HepG2 (cell line): ENCODE results near the gene HDGFL2. TPM values are rescaled to one million over a fixed set of nuclear protein-coding genes. Genes with fewer than 3 reads are reported as not detected.

ENCODE experiments used
- MYC ChIP-seq: sonication (generic); formaldehyde crosslinking; IDR thresholded peaks from 2 replicates; pipeline ENCODE4 v1.9.0; 2021; ENCODE audit warnings: missing genetic modification reagents, borderline replicate concordance
- PITX1 ChIP-seq: sonication (generic); formaldehyde crosslinking; IDR thresholded peaks from 2 replicates; pipeline ENCODE4 v1.5.1; 2020; ENCODE audit warnings: mild to moderate bottlenecking, missing genetic modification reagents
- POLR2A ChIP-seq, 2 experiments: IDR thresholded peaks; 2 replicates each; pipeline ENCODE4 v1.6.1; 2011; ENCODE audit warnings: low read depth in 2 of 2, low read length in 2 of 2, mild to moderate bottlenecking in 1 of 2, moderate library complexity in 1 of 2; ENCODE audit not compliant: insufficient read depth in 1 of 2
- RXRA ChIP-seq: sonication (generic); formaldehyde crosslinking; IDR thresholded peaks from 2 replicates; pipeline ENCODE4 v1.5.1; 2020; ENCODE audit warnings: missing genetic modification reagents
- SAP130 ChIP-seq: IDR thresholded peaks from 2 replicates; pipeline ENCODE4 v1.6.1; 2016; ENCODE audit warnings: low read depth
- THAP11 ChIP-seq: IDR thresholded peaks from 2 replicates; pipeline ENCODE4 v1.6.1; 2016; ENCODE audit warnings: missing biosample characterization, missing genetic modification reagents
- ZIK1 ChIP-seq: sonication (generic); formaldehyde crosslinking; IDR thresholded peaks from 2 replicates; pipeline ENCODE4 v1.5.0; 2020; ENCODE audit warnings: mild to moderate bottlenecking, low read depth, missing genetic modification reagents, borderline replicate concordance
- ZNF143 ChIP-seq: sonication (generic); formaldehyde crosslinking; IDR thresholded peaks from 2 replicates; pipeline ENCODE4 v1.4.0; 2020; ENCODE audit warnings: missing genetic modification reagents
- ZNF251 ChIP-seq: sonication (generic); formaldehyde crosslinking; IDR thresholded peaks from 2 replicates; pipeline ENCODE4 v1.9.0; 2021; ENCODE audit warnings: mild to moderate bottlenecking, missing genetic modification reagents
- ZNF501 ChIP-seq: sonication (generic); formaldehyde crosslinking; IDR thresholded peaks from 2 replicates; pipeline ENCODE4 v1.5.1; 2020; ENCODE audit warnings: mild to moderate bottlenecking, moderate library complexity, missing genetic modification reagents
- ZNF605 ChIP-seq: sonication (generic); formaldehyde crosslinking; IDR thresholded peaks from 2 replicates; pipeline ENCODE4 v1.8.0; 2022; ENCODE audit warnings: mild to moderate bottlenecking, missing genetic modification reagents
- polyA plus RNA-seq, 8 experiments: library from polyadenylated mRNA; depleted of rRNA in 3 of 8; stranded (reverse) in 7 of 8; unstranded in 1 of 8; fragments of >200 nt; fragmentation: Illumina TruSeq in 4 of 8; extraction: Trizol in 4 of 8; gene quantifications; 2 replicates each; pipeline versions ENCODE4 v1.2.1 to v1.2.3, GENCODE V29; 2011 to 2016; ENCODE audit warnings: low read depth in 4 of 8, missing spikeins in 1 of 8, mixed read lengths in 1 of 8; ENCODE audit not compliant: insufficient read depth in 1 of 8
- total RNA-seq, 5 experiments: library from RNA; depleted of rRNA; stranded (reverse); fragments of >200 nt; fragmentation: Illumina TruSeq; extraction: Trizol; gene quantifications; 2 replicates each; pipeline ENCODE4 v1.2.3, GENCODE V29; 2016; ENCODE audit warnings: low read depth in 1 of 5
- TF ChIP-seq, protein P1 (sequence below): sonication (generic); formaldehyde crosslinking; IDR thresholded peaks from 2 replicates; pipeline ENCODE4 v1.8.0; 2022; ENCODE audit warnings: low read depth, missing genetic modification reagents
- TF ChIP-seq, protein P2 (sequence below): IDR thresholded peaks from 2 replicates; pipeline ENCODE4 v1.6.1; 2018; ENCODE audit warnings: missing genetic modification reagents
- TF ChIP-seq, protein P3 (sequence below): fragments of 450-650 bp; IDR thresholded peaks from 2 replicates; pipeline ENCODE4 v1.6.1; 2016
- TF ChIP-seq, protein P4 (sequence below), 2 experiments: sonication (generic) in 1 of 2; formaldehyde crosslinking in 1 of 2; IDR thresholded peaks; 2 replicates each; pipeline versions ENCODE4 v1.6.1 to v1.9.0; 2014 to 2022; ENCODE audit warnings: antibody characterized with exemption in 1 of 2, borderline replicate concordance in 1 of 2, inconsistent platforms in 1 of 2, low read depth in 1 of 2, missing genetic modification reagents in 1 of 2
- TF ChIP-seq, protein P5 (sequence below): IDR thresholded peaks from 2 replicates; pipeline ENCODE4 v1.6.1; 2016; ENCODE audit warnings: control low read depth

The HDGFL2 gene
- total and polyA plus RNA-seq, 2 of the 13 experiments (the other 11 are each of a cell fraction or from before 2014, with no cell fraction given): 20.0 to 51.1 TPM

DNA sequence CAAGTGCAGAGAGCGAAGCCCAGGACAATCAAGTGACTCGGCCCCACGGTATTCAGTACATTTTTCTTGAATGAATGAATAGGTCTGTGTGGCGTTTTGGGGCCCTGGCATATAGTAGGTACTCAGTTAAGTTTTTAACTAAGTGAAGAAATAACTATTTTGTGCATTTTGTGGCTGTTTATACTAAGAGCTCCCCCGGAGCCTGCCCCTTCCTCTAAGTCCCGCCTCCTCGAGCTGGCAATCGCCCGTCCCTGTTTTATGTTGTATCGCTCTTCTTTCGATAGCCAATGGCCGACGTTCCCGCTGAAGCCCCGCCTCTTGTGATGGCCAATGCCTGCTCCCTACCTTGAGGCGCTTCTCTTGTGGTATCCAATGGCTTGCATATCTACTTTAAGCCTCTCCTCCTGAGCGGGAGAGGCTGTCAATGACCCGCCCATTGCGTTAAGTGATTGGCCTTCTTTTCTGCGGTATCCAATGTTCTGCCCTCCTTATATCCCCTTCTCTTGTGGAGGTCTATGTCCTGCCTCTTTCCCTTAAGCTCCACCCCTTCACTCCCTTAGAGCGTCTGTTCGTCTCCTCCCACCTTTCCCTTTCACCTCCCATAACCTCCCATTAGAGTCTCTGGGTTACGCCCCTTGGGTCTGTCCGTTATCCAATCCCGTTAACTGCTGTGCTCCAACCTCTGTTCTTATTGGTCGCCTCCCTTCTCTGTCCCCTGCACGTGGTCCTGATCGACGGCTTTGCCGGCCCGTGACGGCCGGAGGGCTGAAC lies 509 bp upstream of the HDGFL2 start (continued):
- 0 out of 2 replicates have a peak, but pooled peaks have one; percentile 21 for TF ChIP-seq ZIK1 (CRISPR knock-in tag)
- peak; percentile 10; the same call in 1 of the 2 replicates for TF ChIP-seq ZNF501 (CRISPR knock-in tag)
- TF ChIP-seq ZNF251 (CRISPR knock-in tag): no peak
- TF ChIP-seq THAP11 (CRISPR knock-in tag): peak; percentile 65
- TF ChIP-seq PITX1 (CRISPR knock-in tag): peak; percentile 68; the same call in 1 of the 2 replicates
- peak; percentile 31; the same call in 1 of the 2 replicates for TF ChIP-seq SAP130
- TF ChIP-seq, protein P1, sequence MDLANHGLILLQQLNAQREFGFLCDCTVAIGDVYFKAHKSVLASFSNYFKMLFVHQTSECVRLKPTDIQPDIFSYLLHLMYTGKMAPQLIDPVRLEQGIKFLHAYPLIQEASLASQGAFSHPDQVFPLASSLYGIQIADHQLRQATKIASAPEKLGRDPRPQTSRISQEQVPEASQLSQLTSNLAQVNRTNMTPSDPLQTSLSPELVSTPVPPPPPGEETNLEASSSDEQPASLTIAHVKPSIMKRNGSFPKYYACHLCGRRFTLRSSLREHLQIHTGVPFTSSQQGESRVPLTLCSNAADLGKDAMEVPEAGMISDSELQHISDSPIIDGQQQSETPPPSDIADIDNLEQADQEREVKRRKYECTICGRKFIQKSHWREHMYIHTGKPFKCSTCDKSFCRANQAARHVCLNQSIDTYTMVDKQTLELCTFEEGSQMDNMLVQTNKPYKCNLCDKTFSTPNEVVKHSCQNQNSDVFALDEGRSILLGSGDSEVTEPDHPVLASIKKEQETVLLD (CRISPR knock-in tag): no peak
- TF ChIP-seq POLR2A (IDR thresholded peaks at IDR 0.05; ENCODE audit: insufficient read depth in 1 of 2, low read depth in 2 of 2, low read length in 2 of 2): peak; percentile 52 to 54; a peak in 2 of 4 replicates
- TF ChIP-seq ZNF143 (CRISPR knock-in tag): 0 out of 2 replicates have a peak, but pooled peaks have one; percentile 38
- TF ChIP-seq, protein P2, sequence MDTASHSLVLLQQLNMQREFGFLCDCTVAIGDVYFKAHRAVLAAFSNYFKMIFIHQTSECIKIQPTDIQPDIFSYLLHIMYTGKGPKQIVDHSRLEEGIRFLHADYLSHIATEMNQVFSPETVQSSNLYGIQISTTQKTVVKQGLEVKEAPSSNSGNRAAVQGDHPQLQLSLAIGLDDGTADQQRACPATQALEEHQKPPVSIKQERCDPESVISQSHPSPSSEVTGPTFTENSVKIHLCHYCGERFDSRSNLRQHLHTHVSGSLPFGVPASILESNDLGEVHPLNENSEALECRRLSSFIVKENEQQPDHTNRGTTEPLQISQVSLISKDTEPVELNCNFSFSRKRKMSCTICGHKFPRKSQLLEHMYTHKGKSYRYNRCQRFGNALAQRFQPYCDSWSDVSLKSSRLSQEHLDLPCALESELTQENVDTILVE (CRISPR knock-in tag): peak; percentile 30; the same call in 1 of the 2 replicates
- TF ChIP-seq MYC (CRISPR knock-in tag): peak; percentile 30; the same call in 1 of the 2 replicates
- peak; percentile 80 for TF ChIP-seq RXRA (CRISPR knock-in tag)
- TF ChIP-seq, protein P3, sequence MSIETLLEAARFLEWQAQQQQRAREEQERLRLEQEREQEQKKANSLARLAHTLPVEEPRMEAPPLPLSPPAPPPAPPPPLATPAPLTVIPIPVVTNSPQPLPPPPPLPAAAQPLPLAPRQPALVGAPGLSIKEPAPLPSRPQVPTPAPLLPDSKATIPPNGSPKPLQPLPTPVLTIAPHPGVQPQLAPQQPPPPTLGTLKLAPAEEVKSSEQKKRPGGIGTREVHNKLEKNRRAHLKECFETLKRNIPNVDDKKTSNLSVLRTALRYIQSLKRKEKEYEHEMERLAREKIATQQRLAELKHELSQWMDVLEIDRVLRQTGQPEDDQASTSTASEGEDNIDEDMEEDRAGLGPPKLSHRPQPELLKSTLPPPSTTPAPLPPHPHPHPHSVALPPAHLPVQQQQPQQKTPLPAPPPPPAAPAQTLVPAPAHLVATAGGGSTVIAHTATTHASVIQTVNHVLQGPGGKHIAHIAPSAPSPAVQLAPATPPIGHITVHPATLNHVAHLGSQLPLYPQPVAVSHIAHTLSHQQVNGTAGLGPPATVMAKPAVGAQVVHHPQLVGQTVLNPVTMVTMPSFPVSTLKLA: peak; percentile 86
- TF ChIP-seq, protein P4, sequence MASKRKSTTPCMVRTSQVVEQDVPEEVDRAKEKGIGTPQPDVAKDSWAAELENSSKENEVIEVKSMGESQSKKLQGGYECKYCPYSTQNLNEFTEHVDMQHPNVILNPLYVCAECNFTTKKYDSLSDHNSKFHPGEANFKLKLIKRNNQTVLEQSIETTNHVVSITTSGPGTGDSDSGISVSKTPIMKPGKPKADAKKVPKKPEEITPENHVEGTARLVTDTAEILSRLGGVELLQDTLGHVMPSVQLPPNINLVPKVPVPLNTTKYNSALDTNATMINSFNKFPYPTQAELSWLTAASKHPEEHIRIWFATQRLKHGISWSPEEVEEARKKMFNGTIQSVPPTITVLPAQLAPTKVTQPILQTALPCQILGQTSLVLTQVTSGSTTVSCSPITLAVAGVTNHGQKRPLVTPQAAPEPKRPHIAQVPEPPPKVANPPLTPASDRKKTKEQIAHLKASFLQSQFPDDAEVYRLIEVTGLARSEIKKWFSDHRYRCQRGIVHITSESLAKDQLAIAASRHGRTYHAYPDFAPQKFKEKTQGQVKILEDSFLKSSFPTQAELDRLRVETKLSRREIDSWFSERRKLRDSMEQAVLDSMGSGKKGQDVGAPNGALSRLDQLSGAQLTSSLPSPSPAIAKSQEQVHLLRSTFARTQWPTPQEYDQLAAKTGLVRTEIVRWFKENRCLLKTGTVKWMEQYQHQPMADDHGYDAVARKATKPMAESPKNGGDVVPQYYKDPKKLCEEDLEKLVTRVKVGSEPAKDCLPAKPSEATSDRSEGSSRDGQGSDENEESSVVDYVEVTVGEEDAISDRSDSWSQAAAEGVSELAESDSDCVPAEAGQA (IDR thresholded peaks at IDR 0.05; ENCODE audit: low read depth): 0 out of 2 replicates have a peak, but pooled peaks have one; percentile 22
- TF ChIP-seq, protein P4 (CRISPR knock-in tag; IDR thresholded peaks at IDR 0.05; ENCODE audit: borderline replicate concordance): no peak; the same call in 1 of the 2 replicates
- TF ChIP-seq, protein P5, sequence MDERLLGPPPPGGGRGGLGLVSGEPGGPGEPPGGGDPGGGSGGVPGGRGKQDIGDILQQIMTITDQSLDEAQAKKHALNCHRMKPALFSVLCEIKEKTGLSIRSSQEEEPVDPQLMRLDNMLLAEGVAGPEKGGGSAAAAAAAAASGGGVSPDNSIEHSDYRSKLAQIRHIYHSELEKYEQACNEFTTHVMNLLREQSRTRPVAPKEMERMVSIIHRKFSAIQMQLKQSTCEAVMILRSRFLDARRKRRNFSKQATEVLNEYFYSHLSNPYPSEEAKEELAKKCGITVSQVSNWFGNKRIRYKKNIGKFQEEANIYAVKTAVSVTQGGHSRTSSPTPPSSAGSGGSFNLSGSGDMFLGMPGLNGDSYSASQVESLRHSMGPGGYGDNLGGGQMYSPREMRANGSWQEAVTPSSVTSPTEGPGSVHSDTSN (CRISPR knock-in tag): peak; percentile 97
- peak; percentile 47 for TF ChIP-seq ZNF605 (CRISPR knock-in tag)
